ENCODE results near the gene TUBB4A. TPM values are rescaled to one million over a fixed set of nuclear protein-coding genes. Genes with fewer than 3 reads are reported as not detected.

The TUBB4A gene
- not detected in 2 replicates for total RNA-seq

DNA sequence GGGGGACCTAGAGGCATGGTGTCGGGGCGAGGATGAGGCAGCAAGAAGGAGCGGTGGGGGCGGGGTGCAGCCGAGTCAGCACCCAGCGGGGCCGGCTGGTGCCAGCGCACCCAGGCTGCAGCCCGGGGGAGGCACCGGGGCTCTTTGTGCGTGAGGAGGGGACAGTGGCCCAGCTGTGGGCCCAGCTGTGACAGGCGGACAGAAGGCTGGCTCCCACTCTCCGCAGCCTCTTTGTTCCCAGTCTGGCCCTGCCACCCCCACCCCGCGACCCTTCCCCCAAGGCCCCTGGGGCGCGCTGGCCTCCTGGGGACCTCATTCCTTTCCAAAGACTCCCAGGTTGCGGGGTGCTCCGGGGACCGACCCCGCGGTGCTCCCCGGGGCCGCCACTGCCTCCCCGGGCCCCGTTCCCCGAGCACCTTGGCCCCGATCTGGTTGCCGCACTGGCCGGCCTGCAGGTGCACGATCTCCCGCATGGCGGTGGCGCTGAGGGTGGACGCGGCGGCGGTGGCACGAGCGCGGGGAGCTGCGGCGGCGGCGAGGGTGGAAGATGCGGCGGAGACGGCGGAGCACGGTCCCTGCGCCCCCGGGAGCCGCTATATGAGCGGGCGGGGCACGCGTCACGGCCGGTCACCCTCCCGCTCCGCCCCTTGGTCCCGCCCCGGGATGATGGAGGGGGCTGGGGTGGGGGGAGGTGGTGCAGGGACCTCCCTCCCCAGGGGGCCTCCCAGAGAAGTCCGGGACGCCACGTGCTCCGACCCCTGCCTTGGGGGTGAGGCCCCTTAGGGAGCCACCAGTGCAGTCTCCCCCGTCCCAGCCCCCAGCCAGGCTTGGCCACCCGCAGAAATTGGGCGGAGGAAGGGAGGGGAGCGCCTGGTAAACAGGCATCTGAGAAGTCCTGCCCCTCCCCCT, at the start of gene TUBB4A:
TSS of gene TUBB4A (minus strand) at position 570 of the 909 bp plus-strand sequence. CDS start at position 473, 97 bp downstream.

DNA sequence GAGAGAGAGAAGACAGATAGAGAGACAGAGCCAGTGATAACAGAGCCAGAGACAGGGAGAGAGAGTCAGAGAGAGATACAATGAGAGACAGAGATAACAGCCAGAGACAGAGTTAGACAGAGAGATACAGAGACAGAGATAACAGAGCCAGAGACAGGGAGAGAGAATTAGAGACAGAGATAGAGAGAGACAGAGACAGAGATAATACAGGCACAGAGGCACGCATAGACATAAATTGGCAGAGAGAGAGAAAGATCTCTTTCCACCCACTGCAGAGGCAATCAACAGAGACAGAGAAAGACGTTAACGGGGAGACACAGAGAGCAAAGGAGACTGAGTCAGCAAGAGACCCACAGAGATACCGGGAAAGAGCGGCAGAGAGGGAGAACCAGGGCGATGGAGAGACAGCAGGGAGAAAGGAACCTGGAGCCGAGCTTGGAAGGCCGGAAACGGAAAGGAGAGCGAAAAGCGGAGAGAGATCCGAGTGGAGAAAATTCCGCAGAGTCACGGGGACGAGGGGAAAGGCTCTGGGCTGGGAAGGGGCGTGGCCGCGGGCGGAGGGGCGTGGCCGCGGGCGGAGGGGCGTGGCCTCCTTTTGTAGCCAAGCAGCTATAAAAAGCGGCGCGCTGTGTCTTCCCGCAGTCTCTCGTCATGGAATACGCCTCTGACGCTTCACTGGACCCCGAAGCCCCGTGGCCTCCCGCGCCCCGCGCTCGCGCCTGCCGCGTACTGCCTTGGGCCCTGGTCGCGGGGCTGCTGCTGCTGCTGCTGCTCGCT, 28.5 kb upstream of the TUBB4A start, which contains the start of gene TNFSF9:
TSS of gene TNFSF9 (plus strand) at position 641 of the 777 bp plus-strand sequence. CDS start at position 652, 11 bp downstream.

DNA sequence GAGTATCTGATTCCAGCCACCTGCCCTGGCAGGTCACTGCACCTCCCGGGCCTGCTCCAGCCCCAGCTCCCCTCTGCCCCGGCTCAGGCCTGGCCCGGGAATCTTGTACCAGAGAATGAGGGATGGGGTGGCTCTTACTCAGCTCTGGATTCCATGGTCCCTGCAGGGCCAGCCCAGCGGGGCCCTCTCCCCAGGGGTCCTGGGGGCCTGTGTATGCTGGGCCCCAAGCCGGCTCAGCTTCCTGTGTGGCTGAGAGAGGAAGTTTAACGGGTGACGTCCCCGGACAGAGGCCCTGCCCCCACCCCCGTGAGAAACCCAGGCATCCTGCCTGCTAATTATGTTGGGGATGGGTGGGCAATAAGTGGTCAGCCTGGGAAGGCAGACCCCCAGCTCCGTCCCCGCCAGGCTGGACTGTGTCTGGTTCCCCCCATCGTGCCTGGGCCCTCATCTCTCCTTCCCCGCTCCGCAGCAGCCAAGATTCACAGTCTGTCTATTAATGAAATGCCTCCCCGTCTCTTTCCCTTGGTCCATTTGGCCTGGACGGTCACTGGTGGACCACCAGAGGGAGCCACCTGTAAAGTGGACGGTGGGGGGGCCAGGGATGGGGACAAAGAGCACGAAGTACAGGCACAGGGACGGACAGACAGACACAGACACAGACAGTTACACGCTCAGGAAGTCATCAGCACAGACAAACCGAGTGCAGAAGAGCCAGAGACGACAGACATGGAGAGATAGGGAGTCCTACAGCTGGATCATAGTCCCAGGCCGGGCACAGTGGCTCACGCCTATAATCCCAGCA, 20.4 kb downstream of the TUBB4A start, which contains the start of gene DENND1C:
TSS of gene DENND1C (minus strand) at position 247 of the 802 bp plus-strand sequence. CDS start at position 155, 92 bp downstream.

DNA sequence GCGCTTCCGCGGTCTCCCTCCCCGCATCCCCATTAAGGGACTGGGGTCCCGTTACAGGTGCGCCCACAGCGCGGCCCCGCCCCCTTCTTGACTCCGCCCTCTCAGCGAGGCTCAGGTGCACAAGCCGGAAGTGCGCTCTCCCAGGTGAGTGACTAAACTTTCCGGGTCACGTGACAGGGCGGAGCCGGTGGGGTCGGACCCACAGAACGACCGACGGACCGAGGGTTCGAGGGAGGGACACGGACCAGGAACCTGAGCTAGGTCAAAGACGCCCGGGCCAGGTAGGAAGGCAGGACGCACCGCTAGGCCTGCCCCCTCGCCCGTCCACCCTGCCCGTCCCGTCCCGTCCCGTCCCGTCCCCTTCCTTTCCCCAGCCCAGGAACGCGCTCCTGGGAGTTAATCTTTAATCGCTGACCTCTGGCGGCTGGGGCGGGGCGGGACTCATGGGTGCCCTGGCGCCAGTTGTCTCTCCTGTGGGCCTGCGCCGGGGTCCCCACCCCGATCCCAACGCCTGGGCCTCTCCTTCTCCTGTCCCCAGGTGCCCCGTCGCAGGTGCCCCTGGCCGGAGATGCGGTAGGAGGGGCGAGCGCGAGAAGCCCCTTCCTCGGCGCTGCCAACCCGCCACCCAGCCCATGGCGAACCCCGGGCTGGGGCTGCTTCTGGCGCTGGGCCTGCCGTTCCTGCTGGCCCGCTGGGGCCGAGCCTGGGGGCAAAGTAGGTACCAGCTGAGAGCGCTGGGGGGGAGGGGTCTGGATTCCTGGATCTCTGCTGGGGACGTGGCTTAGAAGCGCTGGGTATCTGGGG, 37.8 kb downstream of the TUBB4A start, which contains the start of gene CRB3:
TSS of gene CRB3 (plus strand) at position 202 of the 804 bp plus-strand sequence. CDS start at position 633, 431 bp downstream.

DNA sequence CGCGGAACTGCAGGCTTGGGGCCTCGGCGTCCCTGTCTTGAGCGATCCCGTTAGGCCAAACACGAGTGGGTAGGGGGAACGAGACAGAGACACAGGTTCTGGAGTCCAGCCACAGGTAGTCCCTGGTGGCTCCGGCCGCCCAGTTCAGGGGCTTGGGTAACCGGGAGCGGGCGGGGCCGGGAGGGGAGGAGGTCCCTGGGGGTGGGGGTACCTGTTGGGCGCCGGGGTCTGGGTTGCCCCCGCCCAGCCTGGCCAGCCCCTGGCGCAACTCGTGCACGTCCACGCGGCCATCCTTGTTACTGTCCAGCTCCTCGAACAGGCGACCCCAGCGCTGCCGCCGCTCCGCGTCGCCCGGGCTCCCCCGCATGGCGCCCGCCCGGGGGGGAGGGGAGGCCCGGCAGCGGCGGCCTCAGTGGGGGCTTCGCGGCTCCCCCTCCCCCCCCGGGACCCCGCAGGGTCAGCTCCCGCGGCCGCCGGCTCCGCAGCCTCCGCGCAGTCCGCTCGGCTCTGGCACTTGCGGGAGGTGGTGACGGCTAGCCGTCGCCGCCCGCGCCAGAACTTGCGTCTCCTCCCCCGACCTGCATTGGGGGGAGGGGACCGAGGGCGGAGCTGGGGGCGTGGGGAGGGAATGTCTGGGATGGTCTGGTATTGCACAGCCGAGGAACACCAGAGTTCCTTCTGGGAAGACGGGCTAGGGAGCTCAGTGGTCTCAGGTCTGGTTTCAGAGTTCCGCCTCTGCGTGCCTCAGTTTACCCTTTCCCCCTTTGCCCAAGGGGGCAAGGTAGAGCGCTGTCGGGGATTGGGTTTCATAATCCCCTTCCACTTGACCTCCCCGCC, 42.6 kb downstream of the TUBB4A start, which contains the start of gene SLC25A23:
TSS of gene SLC25A23 (minus strand) at position 531 of the 837 bp plus-strand sequence. CDS start at position 367, 164 bp downstream.

Small RNA genes lying within 50 kb of the gene (small RNA-seq; reads per million reads assigned to genes)
- gene AC010503.2, result not detected

Other genes with a start within 250 kb of the TUBB4A start
- gene MLLT1, start 222.3 kb downstream of the TUBB4A start, total RNA-seq, result 26.4 and 27.6 TPM in 2 replicates
- not detected in 2 replicates for gene ACER1, start 168.7 kb downstream of the TUBB4A start, total RNA-seq
- gene CLPP, start 140.8 kb downstream of the TUBB4A start, total RNA-seq, result 38.4 and 43.6 TPM in 2 replicates
- gene ALKBH7, start 129.5 kb downstream of the TUBB4A start, total RNA-seq, result 43.6 and 49.8 TPM in 2 replicates
- 1.2 and 1.6 TPM in 2 replicates for gene PSPN, start 126.4 kb downstream of the TUBB4A start, total RNA-seq
- gene GTF2F1, start 109.1 kb downstream of the TUBB4A start, total RNA-seq, result 49.9 and 51.7 TPM in 2 replicates
- gene KHSRP, start 77.5 kb downstream of the TUBB4A start, total RNA-seq, result 65.1 and 85.7 TPM in 2 replicates
- gene SLC25A41, start 68.5 kb downstream of the TUBB4A start, total RNA-seq, result 0.11 TPM in 1 of 2 replicates, not detected in the other
- 27.4 and 29.1 TPM in 2 replicates for gene SLC25A23, start 42.5 kb downstream of the TUBB4A start, total RNA-seq
- gene CRB3, start 38.0 kb downstream of the TUBB4A start, total RNA-seq, result 0.32 TPM in 1 of 2 replicates, not detected in the other
- not detected in 2 replicates for gene DENND1C, start 20.5 kb downstream of the TUBB4A start, total RNA-seq
- gene TNFSF9, start 28.7 kb upstream of the TUBB4A start, total RNA-seq, result 2.6 and 5.4 TPM in 2 replicates
- 4.2 TPM in 1 of 2 replicates, not detected in the other for gene CD70, start 88.8 kb upstream of the TUBB4A start, total RNA-seq
- gene TNFSF14, start 167.9 kb upstream of the TUBB4A start, total RNA-seq, result not detected in 2 replicates
- 5.4 and 14.7 TPM in 2 replicates for gene C3, start 218.3 kb upstream of the TUBB4A start, total RNA-seq
- 45.1 and 45.2 TPM in 2 replicates for gene GPR108, start 235.3 kb upstream of the TUBB4A start, total RNA-seq
- gene TRIP10, start 237.4 kb upstream of the TUBB4A start, total RNA-seq, result 49.4 and 52.0 TPM in 2 replicates